HT-29 (cell line): ENCODE results near the gene TRIM40. TPM values are rescaled to one million over a fixed set of nuclear protein-coding genes. Genes with fewer than 3 reads are reported as not detected.
"Not testable (repeated sequence)": the region's sequence is repeated elsewhere in the genome, so short reads cannot be mapped to it uniquely, and the experiment has no call there.

Experiments used
- DNase-seq: peaks from one replicate; pipeline ENCODE4 v3.0.0-alpha.2; 2015; ENCODE audit warnings: low spot score
- total RNA-seq: library from RNA; depleted of rRNA; stranded (reverse); fragments of >200 nt; shearing (Covaris generic); gene quantifications from 2 replicates; pipeline ENCODE4 v1.2.3, GENCODE V29; 2014

TRIM40 gene
- total RNA-seq, 1 experiment from 2014 or later, result not detected

GRCh38 chr6:30113003-30113759, 22.8 kb upstream of the TRIM40 start, which contains the start of gene TRIM31:
TSS of gene TRIM31 (minus strand) at chr6:30113090. CDS start at chr6:30112805, 285 bp downstream.
- peak; percentile 90 for DNase-seq

GRCh38 chr6:30113841-30114240, 22.1 kb upstream of the TRIM40 start:
- peak; percentile 57 for DNase-seq

- DNase-seq, result no peak
Measured at GRCh38 chr6:30116724-30117123, 19.2 kb upstream of the TRIM40 start.

GRCh38 chr6:30118691-30119090, 17.2 kb upstream of the TRIM40 start:
- DNase-seq, result not testable (repeated sequence)

- DNase-seq, result no peak
Measured at GRCh38 chr6:30121446-30122366, 14.2 kb upstream of the TRIM40 start.

GRCh38 chr6:30122515-30122914, 13.4 kb upstream of the TRIM40 start:
- DNase-seq, result peak; percentile 74

GRCh38 chr6:30127238-30128093, 8.5 kb upstream of the TRIM40 start:
- no peak for DNase-seq

GRCh38 chr6:30129265-30130178, 6.4 kb upstream of the TRIM40 start:
- DNase-seq, result peak; percentile 45

GRCh38 chr6:30130179-30130679, 5.7 kb upstream of the TRIM40 start:
- DNase-seq, result no peak

- peak; percentile 92 for DNase-seq
Measured at GRCh38 chr6:30130887-30131862, 4.8 kb upstream of the TRIM40 start.

- no peak for DNase-seq
Measured at GRCh38 chr6:30131947-30132497, 3.9 kb upstream of the TRIM40 start.

GRCh38 chr6:30135147-30135546, 793 bp upstream of the TRIM40 start:
- no peak for DNase-seq

GRCh38 chr6:30136570-30137286, 788 bp downstream of the TRIM40 start:
- no peak for DNase-seq

GRCh38 chr6:30140240-30140639, 4.3 kb downstream of the TRIM40 start:
- not testable (repeated sequence) for DNase-seq

- DNase-seq, result no peak
Measured at GRCh38 chr6:30142665-30143064, 6.7 kb downstream of the TRIM40 start.

- no peak for DNase-seq
Measured at GRCh38 chr6:30143780-30144179, 7.8 kb downstream of the TRIM40 start.

GRCh38 chr6:30144811-30145210, 8.9 kb downstream of the TRIM40 start:
- no peak for DNase-seq

GRCh38 chr6:30145818-30146217, 9.9 kb downstream of the TRIM40 start:
- DNase-seq, result no peak
